ENCODE data around the gene TCFL5. TPM values are rescaled to one million over a fixed set of nuclear protein-coding genes. Genes with fewer than 3 reads are reported as not detected.
"Not testable (repeated sequence)": the region's sequence is repeated elsewhere in the genome, so short reads cannot be mapped to it uniquely, and the experiment has no call there.

TCFL5 gene
- total RNA-seq, 1 donor from 2014 or later, result 7.2 TPM

GRCh38 chr20:62880147-62880934, 18.7 kb upstream of the TCFL5 start:
- intact Hi-C loops (cut with micrococcal nuclease), result no loop called here

GRCh38 chr20:62879275-62880146, 17.9 kb upstream of the TCFL5 start:
- intact Hi-C loops (cut with micrococcal nuclease), result no loop called here

GRCh38 chr20:62878244-62879038, 16.8 kb upstream of the TCFL5 start:
- intact Hi-C loops (cut with micrococcal nuclease), result no loop called here

GRCh38 chr20:62876902-62877816, 15.5 kb upstream of the TCFL5 start:
- intact Hi-C loops (cut with micrococcal nuclease), result no loop called here

GRCh38 chr20:62876501-62876901, 14.9 kb upstream of the TCFL5 start:
- intact Hi-C loops (cut with micrococcal nuclease), result no loop called here

- intact Hi-C loops (cut with micrococcal nuclease), result no loop called here
Observed at GRCh38 chr20:62875419-62876361, 14.1 kb upstream of the TCFL5 start.

GRCh38 chr20:62874964-62875344, 13.3 kb upstream of the TCFL5 start:
- intact Hi-C loops (cut with micrococcal nuclease), result no loop called here

GRCh38 chr20:62873681-62874031, 12.0 kb upstream of the TCFL5 start:
- intact Hi-C loops (cut with micrococcal nuclease), result not testable (repeated sequence)

- intact Hi-C loops (cut with micrococcal nuclease), result no loop called here
Observed at GRCh38 chr20:62873280-62873679, 11.7 kb upstream of the TCFL5 start.

GRCh38 chr20:62872862-62873261, 11.2 kb upstream of the TCFL5 start:
- intact Hi-C loops (cut with micrococcal nuclease), result no loop called here

- intact Hi-C loops (cut with micrococcal nuclease), result no loop called here
Observed at GRCh38 chr20:62872184-62872847, 10.7 kb upstream of the TCFL5 start.

- intact Hi-C loops (cut with micrococcal nuclease), result no loop called here
Observed at GRCh38 chr20:62864207-62864606, 2.6 kb upstream of the TCFL5 start.

- intact Hi-C loops (cut with micrococcal nuclease), result no loop called here
Observed at GRCh38 chr20:62860924-62861691, 514 bp downstream of the TCFL5 start.

GRCh38 chr20:62860391-62860923, 1.2 kb downstream of the TCFL5 start:
- intact Hi-C loops (cut with micrococcal nuclease), result no loop called here

- intact Hi-C loops (cut with micrococcal nuclease), result no loop called here
Observed at GRCh38 chr20:62859721-62860120, 1.9 kb downstream of the TCFL5 start.

GRCh38 chr20:62858058-62858830, 3.4 kb downstream of the TCFL5 start:
- intact Hi-C loops (cut with micrococcal nuclease), result no loop called here

GRCh38 chr20:62856931-62857619, 4.5 kb downstream of the TCFL5 start:
- intact Hi-C loops (cut with micrococcal nuclease), result no loop called here

Data from T-helper 2 cell treated with Interferon-gamma antibody and Interleukin-4, amounts not matched to agents 100 ng/mL and 5 ng/mL, for 36 hours (primary cell).